Measurements from ENCODE around the gene BANK1. TPM values are rescaled to one million over a fixed set of nuclear protein-coding genes. Genes with fewer than 3 reads are reported as not detected.

BANK1 gene
- total and polyA plus RNA-seq, 2 of the 8 experiments (the other 6 are each of a cell fraction or from before 2014, with no cell fraction given) = 0.59 to 0.93 TPM

DNA sequence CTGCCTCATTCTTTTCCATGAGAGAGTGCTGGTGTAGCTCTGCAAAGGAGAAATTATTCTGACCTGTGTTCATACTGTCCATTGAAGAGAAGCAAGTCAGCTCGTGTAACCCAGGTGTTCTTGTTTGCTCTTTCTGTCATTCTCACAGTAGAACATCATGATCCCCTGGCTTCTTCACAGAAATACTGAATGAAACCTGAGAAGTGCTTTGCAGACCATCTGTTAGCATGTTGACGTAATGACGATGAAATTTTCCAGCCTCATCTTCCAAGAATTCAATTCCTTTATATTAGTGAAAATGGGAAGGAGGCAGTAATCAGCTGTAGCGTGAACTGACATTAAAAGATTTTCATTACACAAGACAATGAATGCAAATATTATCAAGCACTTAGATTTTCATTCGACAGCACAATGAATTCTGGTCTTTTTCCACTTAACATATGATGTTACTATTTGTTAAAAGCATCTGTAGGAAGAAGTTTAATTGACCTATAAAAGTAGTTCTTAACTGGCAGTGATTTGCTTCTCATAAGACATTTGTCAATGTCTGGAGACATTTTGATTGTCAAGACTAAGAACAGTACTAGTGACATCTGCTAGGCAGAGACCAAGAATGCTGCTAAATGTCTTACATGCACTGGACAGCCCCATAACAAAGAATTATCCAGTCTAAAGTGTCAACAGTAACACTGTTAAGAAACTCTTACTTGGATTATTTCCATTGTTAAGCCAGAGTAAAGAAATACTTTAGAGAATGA lies 246.3 kb downstream of the BANK1 start:
- ChIA-PET POLR2A (ENCODE audit: partially characterized antibody) (no interaction called here), CTCF (ENCODE audit: partially characterized antibody) (interaction anchor here (1.3 kb wide), 1 partner anchor 14 kb away, joined by 3 read pairs; no protein-coding TSS in a partner anchor)
- H3K4me3 ChIP-seq (ENCODE audit: extremely low read depth in 1 of 4, insufficient read depth in 2 of 4, low read depth in 3 of 4, low read length in 4 of 4) = no peak overlapping the region
- TF ChIP-seq BACH1 (IDR thresholded peaks at IDR 0.05; ENCODE audit: low read length) (no peak), CBX5 (IDR thresholded peaks at IDR 0.05; ENCODE audit: low read depth, low read length) (no peak), SRF (IDR thresholded peaks at IDR 0.05; ENCODE audit: low read depth, low read length) (no peak), CREB1 (IDR thresholded peaks at IDR 0.05) (no peak), BCL11A (IDR thresholded peaks at IDR 0.05; ENCODE audit: low read depth in 2 of 2, low read length in 2 of 2) (no peak), HDAC2 (IDR thresholded peaks at IDR 0.05; ENCODE audit: borderline replicate concordance in 1 of 2, low read depth in 2 of 2, low read length in 2 of 2) (no peak), TBP (IDR thresholded peaks at IDR 0.05; ENCODE audit: low read depth, low read length) (no peak), CBX8 (IDR thresholded peaks at IDR 0.05; ENCODE audit: borderline replicate concordance, low read depth, low read length) (no peak), SAP30 (IDR thresholded peaks at IDR 0.05; ENCODE audit: insufficient read depth, insufficient replicate concordance, low read length) (no peak), GTF2F1 (IDR thresholded peaks at IDR 0.05; ENCODE audit: borderline replicate concordance, low read depth, low read length) (no peak), SP4 (IDR thresholded peaks at IDR 0.05; ENCODE audit: low read length) (no peak), TEAD4 (IDR thresholded peaks at IDR 0.05; ENCODE audit: low read depth, low read length) (no peak), KDM1A (IDR thresholded peaks at IDR 0.05; ENCODE audit: borderline replicate concordance, low read length) (no peak)
- TF ChIP-seq, protein P1, sequence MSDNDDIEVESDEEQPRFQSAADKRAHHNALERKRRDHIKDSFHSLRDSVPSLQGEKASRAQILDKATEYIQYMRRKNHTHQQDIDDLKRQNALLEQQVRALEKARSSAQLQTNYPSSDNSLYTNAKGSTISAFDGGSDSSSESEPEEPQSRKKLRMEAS (IDR thresholded peaks at IDR 0.05) = no peak

More for the DNA sequence above, 246.3 kb downstream of the BANK1 start:
- Histone ChIP-seq H3K27ac (ENCODE audit: low read depth, low read length) (no peak overlapping the region), H3K9ac (replicated peaks in 1 of 4; ENCODE audit: extremely low read depth in 1 of 4, low read depth in 3 of 4, low read length in 3 of 4) (no peak overlapping the region), H3K4me1 (replicated peaks in 1 of 4; ENCODE audit: control insufficient read depth in 3 of 4, insufficient read depth in 4 of 4, low read length in 3 of 4) (no peaks in the 10 kb centered on the region), H3K56ac (replicated peaks; ENCODE audit: insufficient read length, low read depth, low read length) (no peak overlapping the region), H3K27me3 (replicated peaks in 1 of 4; ENCODE audit: control insufficient read depth in 3 of 4, extremely low read depth in 1 of 4, insufficient read depth in 3 of 4, low read length in 3 of 4) (no peaks in the 10 kb centered on the region), H3K36me3 (ENCODE audit: control insufficient read depth in 2 of 4, insufficient read depth in 4 of 4, low read length in 3 of 4) (no peaks in the 10 kb centered on the region), H2BK5ac (ENCODE audit: low read depth, low read length) (no peak overlapping the region), H4K20me1 (replicated peaks in 1 of 2; ENCODE audit: control insufficient read depth in 1 of 2, insufficient read depth in 2 of 2, low read length in 2 of 2) (no peaks in the 10 kb centered on the region), H2AK5ac (ENCODE audit: low read depth, low read length) (no peak overlapping the region), H3K18ac (ENCODE audit: extremely low read depth, low read length) (no peak overlapping the region), H4K8ac (ENCODE audit: extremely low read depth, insufficient read depth, low read length) (no peak overlapping the region), H3K4me2 (ENCODE audit: insufficient read depth in 1 of 2, low read depth in 2 of 2, low read length in 2 of 2) (no peak overlapping the region), H2BK120ac (replicated peaks; ENCODE audit: low read depth, low read length) (no peak overlapping the region), H2BK15ac (ENCODE audit: low read length) (no peak overlapping the region), H3K9me3 (ENCODE audit: insufficient read depth in 2 of 2, low read depth in 1 of 2, low read length in 1 of 2) (no peaks in the 10 kb centered on the region), H4K5ac (ENCODE audit: insufficient read length, low read depth, low read length) (no peak overlapping the region), H3K79me1 (ENCODE audit: low read depth, low read length) (no peaks in the 10 kb centered on the region), H2AFZ (ENCODE audit: low read length) (no peak overlapping the region), H3K4ac (replicated peaks; ENCODE audit: insufficient read length, low read depth, low read length) (no peak overlapping the region), H3K14ac (ENCODE audit: insufficient read length) (no peak overlapping the region), H3K23me2 (ENCODE audit: low read depth, low read length) (no peaks in the 10 kb centered on the region), H3K79me2 (ENCODE audit: control insufficient read depth in 1 of 2, insufficient read depth in 2 of 2, low read length in 2 of 2) (no peaks in the 10 kb centered on the region), H4K91ac (replicated peaks; ENCODE audit: insufficient read length, low read length) (no peak overlapping the region), H3K23ac (ENCODE audit: insufficient read length) (no peak overlapping the region), H2BK20ac (ENCODE audit: low read length) (no peak overlapping the region), H2BK12ac (ENCODE audit: low read depth, low read length) (no peak overlapping the region)
- DNase-seq (ENCODE audit: low read depth in 1 of 2, low spot score in 2 of 2) = no peak
- 93% methylated on average over 5 of the region's 5 CpGs; no CpG with 5 or more reads in 1 of the 2 experiments for WGBS, 2 experiments (ENCODE audit: extremely low coverage in 1 of 2, insufficient coverage in 1 of 2, insufficient read length in 1 of 2, insufficient replicate concordance in 2 of 2, low coverage in 1 of 2, low lambda C conversion rate in 2 of 2, missing lambda C conversion rate in 1 of 2)
- no peak for FAIRE-seq
